Neural cell (in vitro differentiated cells): ENCODE data around the gene PPP2R3A.

ENCODE experiments used
- EP300 ChIP-seq: fragments of 450-650 bp; conservative IDR thresholded peaks from 2 replicates; pipeline ENCODE4 v1.6.1; 2014; ENCODE audit warnings: antibody characterized with exemption, mild to moderate bottlenecking, moderate library complexity; ENCODE audit not compliant: poor library complexity, severe bottlenecking
- EZH2 ChIP-seq: fragments of 200-600, 300-800 bp; shearing (Covaris generic), sonication (generic); IDR thresholded peaks from 2 replicates; pipeline ENCODE4 v1.6.1; 2014; ENCODE audit warnings: antibody characterized with exemption, low read length, borderline replicate concordance, mild to moderate bottlenecking; ENCODE audit not compliant: insufficient read depth, poor library complexity, severe bottlenecking
- POLR2AphosphoS5 ChIP-seq: IDR thresholded peaks from 2 replicates; pipeline ENCODE4 v1.6.1; 2012

- no peak for TF ChIP-seq EZH2
- no peak for TF ChIP-seq EP300
- no peak for TF ChIP-seq POLR2AphosphoS5
Measured at GRCh38 chr3:136044980-136045745, 79.6 kb downstream of the PPP2R3A start.
